NCI-H460 (cell line): ENCODE data around the gene LRRK1. TPM values are rescaled to one million over a fixed set of nuclear protein-coding genes. Genes with fewer than 3 reads are reported as not detected.

Experiments
- DNase-seq: peaks from one replicate; pipeline ENCODE4 v3.0.0-alpha.2; 2016; ENCODE audit warnings: low read depth; ENCODE audit errors: extremely low read depth
- total RNA-seq: library from RNA; depleted of rRNA; stranded (reverse); fragments of >200 nt; shearing (Covaris generic); gene quantifications from 2 replicates; pipeline ENCODE4 v1.2.3, GENCODE V29; 2014

Gene LRRK1
- total RNA-seq, 1 experiment from 2014 or later: 1.3 TPM

DNA sequence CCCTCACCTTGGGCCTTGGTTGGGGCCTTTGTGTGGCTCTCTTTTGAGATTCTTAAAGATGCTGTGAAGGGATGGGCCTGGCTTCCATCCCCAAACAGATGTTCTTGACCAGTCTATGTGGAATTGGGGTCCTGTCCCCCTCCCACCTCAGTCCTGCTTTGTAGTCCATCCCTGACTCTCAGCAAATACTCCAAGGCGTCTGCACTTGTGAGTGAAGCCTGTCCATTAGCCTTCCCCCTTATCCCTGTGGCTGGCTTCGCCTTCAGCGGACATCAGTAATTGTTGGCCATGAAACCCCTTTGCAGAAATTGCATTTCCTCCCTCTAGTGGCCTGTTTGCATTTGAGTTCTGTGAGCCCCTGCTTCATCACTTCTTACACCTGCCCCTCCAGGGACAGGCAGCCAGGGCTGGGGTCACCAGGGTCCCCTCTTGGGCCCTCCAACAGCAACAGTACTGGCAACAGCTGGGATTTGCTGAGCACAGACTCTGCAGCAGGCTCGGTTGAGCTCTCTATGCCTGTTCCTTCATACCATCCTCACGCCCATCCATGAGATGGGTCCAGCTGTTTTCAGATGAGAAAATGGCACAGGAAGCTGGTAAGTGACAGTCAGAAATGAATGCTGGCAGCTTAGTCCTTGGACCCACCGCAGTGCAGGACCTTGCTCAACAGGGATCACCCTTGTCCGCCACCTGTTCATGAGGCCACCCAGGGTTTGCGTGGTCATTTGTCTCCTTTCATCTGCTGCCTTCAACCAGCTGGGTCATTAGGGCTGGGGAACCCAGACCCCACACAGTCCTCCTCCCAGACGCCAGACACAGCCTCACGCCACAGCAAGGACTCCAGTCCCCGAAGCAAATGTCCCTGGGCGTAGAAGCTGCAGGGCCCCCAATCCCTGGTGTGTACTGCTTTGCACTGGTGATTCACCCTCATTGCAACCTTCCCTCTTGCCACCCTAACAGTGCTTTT, 8.9 kb upstream of the LRRK1 start:
- DNase-seq: no peak

DNA sequence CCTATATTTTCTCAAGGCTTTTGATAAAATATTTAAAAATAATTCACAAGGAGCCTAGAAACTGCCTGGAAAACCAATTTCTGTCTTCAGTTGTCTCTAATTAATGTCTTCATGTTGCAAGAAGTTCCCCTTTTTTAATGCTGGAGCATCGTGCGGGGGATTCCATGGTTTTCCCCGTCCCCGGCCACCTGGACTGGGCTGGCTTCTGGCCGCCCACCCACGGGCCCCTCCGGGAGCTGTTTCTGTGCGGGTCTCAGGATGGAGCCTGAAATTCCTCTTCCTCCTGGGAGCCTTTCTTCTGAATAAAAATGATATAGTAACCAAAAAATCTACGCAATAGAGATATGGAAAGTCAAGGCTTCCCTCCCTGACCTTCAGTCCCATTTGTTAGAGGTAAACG, 8.1 kb upstream of the LRRK1 start:
- DNase-seq: no peak

DNA sequence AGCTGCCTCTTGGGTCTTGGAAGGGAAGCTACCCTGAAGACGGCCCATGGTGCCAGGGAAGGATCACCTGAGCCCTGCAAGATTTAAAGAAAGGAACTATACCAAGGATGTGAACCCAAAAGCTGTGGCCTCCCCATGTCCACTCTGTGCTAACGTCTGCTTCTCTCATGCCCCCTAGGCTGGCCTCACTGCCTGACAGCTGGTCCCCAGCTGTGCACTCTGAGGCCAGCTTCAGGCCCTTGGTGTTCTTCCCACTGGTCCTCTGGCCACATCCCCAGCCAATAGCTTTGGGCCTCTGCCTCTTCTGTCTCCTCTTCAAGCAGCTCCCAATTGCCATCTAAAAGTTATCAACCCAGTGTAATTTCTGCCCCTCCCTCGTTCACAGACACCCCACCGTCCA, 5.2 kb upstream of the LRRK1 start:
- DNase-seq: no peak

DNA sequence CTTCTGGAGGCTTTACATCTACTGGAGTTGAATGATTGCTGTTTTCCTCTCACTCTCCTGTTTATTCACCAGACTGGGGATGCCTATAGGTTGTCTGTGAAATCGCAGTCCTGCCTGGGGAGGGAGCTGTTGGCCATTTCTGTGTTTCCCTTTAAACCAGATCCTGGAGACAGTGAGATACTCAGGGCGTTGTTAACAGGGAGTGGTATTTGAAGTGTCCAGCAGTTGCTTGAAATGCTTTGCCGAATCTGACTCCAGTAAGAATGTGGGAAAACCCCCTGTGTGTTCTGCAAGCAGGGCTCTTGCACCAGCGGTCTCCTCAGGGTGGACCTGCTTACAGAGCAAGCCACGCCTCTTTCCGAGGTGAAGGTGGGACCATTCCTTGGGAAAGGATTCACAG, 4.3 kb upstream of the LRRK1 start:
- DNase-seq: no peak

DNA sequence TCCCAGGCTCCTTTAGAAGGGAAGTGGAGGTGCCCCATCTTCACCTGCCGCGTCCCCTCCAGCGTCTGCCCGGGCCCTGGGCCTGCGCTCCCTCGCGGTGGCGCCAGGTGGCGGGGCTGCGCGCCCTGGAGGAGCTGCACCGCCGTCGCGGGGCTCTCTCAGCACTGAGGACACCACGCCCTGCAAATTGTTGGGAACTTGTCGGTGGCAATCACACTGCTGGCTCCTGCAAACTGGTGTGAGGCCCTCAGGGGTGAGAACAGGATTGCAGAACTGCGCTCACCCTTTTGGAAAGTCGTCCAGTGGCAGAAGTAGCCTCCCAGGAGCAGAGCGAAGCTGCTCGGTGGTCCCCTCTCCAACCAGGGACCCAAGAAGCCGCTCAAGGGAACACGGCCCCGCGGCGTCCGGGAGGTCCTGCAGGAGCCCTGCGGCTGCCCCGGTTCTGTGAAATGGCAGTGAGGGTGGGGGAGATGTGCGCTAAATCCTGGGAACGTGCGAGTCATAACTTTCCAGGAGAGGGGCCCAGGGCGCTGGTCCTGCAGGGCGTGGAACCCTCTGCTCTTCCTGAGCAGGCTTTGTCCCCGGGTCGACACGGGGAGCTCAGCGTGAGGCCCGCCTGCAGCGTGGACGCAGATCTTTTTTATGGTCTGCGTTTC, 995 bp upstream of the LRRK1 start:
- peak; percentile 53 for DNase-seq

DNA sequence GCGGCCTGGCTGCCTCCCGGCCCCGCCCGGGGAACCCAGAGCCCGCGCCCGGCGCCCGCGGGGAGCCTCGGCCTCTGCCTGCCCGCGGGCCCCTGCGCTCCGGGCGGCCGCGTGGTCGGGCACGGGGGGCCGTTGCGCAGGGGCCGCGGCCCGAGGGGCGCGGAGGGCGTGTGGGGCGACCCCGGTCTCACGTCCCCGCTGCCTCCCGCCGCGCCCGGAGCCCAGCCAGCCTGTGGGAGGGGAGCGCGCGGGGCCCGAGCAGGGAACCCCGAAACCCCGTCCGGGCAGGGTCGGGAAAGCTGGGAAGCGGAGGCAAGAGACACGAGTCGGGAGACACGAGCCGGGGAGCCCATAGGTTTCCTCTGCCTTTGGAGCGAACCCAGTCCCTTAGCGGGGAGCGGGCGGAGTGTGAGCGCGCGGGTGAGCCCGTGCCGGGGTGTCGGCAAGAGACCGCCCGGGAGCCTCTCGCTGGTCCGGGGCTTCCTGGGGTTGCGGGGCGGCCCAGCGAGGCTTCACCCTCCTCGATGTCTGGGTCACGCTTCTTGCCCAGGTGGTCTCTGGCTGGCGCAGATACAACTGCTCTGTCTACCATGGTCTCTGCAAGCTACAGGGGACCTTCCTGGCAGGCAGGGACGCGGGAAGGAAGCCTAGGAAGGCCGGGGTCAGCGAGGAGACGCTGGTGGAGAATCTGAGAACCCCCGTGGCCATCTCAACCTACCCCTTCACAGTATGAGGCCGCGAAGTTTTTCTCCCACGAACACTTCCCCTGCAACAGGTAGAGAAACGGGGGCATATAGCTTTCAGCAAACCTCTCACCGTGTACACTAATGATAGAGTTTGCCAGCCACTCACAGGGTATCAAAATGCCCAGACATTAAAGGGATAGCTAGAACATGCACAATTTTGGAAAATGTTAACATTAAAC, 586 bp downstream of the LRRK1 start:
- no peak for DNase-seq

DNA sequence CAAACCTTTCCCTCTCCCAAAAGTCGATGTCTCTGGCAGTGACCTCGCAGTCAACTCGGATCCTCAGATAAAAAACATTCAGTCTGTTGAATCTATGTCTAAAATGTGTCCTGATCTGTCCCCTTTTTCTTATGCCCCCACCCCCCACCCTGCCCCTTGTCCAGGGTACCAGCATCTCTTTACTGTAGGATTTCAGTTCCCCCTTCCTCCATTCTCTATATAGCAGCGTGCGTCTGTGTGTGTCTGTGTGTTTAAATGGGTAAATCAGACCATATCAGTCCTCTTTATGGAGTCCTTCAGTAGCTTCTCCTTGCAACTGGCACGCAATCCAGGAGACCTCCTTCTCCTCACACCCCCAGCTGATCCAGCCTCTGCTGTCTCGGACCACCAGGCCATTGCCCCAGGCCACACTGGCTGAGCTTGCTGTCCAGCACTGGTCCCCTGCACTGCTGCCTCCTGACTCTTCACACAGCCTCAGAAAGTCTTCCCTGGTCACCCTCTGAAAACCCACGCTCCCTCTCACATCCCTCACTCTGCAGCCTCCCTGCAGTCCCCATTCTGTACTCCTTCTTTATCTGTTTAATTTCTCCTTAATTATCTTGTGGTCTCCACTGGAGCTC, 1.5 kb downstream of the LRRK1 start:
- DNase-seq: no peak

DNA sequence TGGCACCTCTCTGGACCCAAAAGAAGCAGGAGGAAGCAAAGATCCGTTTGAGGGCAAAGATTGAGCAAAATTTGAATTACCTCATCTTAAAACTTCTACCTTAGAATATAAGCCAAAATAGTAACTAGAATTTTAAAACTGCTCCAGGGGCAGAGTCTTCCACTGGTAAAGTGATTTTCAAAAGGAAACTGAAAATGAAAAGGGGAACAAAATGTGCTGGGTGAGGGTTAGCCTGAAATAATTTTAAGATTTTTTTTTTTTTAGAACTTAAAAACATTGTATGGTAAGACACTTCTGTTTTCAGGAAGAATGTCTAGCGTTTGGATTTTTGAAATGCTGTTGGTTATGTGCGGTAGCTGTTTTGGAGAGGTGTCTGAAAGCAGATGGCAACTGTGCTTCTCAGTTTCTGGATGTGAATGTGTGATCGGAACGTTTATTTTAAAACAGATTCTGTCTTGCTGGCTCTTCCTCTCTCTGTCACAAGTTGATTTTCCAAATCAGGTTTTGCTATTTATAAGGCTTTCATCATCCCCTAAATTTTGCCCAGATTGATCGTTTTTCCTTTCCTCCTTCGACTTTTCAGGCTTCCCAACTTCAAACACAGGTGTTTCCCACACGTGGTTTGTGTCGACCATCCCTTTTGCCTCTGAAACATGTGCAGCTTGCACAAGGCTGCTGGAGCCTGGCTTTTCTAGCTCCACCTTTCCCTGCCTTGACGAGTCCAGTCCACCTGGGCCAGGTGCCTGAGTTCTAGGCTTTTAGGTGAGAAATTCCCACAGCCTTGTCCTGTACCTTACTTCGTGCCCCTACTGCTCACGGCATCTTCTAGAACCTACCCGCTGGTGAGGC, 3.3 kb downstream of the LRRK1 start:
- DNase-seq: no peak

DNA sequence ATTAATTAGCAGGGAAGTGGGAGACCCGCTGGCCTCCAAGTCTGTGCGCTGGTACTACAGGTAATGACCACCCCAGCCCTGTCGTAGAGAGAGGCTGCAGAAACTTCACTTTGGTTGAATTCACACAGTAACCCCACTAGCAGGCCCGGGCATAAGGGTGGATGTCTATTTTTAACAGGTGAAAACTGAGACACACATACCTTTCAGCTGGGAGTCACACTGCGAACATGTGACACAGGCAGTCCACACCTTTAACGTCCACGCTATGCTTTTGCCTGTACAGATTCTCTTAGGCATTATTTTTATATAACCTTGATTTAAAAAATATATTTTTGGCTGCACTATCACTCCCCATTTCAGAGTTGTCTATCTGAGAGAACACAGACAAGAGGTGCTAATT, 3.9 kb downstream of the LRRK1 start:
- no peak for DNase-seq

DNA sequence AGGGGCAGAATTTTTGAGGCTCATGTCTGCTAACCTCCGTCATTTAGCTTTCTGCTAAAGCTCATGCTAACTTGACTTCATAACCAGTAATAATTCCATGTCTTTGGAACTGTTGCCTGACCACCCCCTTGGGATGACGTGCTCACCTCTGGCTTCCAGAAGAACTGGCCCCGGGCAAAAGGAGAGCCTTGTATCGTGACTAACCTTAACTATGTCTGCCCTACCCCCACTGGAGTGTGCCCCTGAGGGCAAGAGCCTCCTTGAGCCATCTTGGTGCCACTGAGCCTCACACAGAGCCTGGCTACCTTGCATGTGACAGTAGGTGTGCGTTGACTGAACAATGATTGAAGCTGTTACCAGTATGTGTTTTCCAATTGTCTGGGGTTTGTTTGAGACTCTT, 4.7 kb downstream of the LRRK1 start:
- no peak for DNase-seq

DNA sequence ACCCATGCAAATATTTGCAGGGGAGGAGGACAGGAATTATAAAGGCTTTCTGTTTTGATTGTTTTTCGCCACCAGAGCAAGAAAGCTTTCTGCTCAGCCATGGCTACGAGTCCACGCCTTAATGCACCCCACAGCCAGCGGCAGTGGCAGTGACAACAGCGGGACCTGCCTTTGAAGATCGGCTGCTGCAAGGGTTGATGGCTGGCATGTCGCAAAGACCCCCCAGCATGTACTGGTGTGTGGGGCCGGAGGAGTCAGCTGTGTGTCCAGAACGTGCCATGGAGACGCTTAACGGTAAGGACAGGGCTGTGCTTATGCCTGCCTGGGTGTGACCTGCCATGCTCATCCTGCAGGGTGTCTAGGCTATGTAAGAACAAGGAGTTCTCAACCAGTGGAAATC, 5.3 kb downstream of the LRRK1 start:
- DNase-seq: no peak

DNA sequence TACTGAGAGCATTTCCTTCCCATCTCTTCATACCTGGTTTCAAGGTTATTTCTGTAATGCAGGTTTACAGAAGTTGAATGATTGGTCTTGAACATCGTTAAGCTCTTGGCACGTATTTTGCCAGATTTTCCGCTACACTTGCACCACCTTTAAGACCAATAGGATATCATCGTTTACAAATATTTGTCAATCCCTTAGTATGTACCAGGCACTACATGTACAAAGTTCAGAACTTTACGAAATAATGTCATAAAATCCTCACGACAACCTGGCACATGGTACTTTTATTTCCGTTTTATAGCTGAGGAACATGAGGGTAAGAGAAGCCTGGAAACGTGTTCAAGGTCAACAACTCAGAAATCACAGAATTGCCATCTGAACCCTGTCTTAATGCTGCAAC, 6.3 kb downstream of the LRRK1 start:
- DNase-seq: no peak

DNA sequence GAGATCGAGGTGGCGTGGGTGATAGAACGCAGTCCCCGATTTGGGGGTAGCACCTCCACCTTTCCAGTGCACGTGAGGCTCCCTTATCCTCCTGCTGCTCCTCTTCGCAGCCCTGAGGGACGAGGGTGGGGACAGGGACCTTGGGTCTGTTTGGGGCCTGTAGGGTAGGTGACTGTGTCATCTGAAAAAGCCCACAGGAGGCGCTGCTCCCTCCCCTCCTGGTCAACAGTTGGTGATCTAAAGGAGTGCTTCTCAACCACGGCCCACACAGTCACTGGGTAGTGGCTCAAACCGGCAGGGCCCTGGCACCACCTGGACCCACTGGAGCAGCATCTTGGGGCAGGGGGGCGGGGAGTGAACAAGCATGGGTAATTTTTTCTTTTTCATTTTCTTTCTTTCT, 7.1 kb downstream of the LRRK1 start:
- DNase-seq: no peak

DNA sequence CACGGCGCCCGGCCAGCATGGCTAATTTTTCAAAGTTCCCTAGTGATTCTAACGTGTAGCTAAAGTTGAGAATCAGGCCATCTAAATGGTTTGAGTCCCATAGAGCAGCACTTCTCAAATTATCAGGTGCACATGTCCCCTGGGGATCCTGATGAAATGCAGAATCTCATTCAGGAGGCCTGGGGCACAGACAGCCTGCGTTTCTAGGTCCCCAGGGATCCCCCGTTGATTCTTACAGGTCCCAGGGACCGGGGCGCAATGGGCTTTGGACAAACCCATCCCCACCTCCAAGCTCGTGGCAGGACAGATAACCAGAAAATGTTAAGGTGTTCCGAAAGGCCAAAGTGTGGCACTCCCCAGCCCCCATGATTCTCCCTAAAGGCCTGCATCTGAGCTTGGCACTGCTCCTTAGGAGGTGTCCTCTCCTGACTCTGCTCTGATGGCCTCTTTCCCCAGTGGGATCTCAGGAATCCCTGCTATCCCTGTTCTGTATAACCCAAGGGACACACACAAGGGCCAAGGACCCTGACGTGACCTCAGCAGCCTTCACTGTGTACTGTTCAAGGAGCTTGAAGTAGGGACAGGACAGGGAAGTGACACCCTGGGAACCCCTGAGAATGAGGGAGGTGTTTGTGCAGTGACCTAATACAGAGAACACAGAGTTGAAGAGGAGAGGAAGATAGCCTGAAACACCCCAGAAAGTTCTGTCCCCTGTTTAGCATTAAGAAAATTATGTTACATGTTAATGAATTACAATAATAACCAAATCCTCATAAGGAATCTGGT, 8.0 kb downstream of the LRRK1 start:
- no peak for DNase-seq

DNA sequence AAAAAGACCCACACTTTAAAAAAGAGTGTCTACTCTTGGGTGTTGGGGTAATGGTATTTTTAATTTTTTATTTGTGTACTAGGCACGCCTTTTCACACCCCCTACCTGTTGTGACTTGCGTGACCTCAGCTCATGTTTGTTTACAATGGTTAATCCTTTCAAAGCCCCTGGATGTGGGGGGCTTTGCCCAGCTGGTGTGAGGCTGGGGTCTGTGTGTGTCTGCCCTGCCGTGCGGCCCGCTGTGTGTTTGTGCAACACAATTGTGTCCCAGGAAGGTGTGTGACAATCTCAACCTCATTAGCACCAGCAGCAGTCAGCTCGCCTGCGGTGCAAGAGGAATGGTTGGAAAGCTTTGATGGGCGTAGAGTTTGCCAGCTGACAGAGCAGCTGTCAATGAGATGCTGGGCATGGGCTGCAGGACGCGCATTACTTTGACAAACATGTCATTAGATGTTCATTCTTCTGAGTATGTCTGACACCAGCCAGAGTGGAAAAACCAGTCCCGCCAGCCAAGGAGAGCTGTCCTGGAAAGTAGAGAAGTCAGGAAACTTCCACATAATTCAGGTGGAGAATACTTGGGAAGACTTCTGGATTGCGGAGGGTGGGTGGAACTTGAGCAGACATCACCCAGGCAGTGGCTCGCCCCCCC, 9.6 kb downstream of the LRRK1 start:
- no peak for DNase-seq

DNA sequence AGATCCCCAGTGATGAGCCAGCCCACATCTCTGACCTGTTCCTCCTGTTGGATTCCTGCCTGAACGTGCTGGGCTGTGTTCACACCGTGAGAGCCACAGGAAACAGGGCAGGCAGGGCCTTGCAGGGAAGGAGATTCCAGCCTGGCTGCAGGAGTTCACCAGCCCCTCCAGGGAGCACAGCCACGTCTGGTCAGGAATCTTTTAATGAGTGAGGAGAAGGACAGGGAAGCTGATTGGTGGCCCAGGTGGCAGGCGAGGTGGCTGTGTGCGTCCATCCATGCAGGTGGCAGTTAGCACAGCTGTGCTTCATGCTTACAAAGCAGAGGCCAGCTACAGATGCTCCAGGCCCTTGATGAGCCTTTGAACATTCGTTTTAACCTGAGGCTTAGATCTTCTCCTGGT, 10.5 kb downstream of the LRRK1 start:
- DNase-seq: no peak

DNA sequence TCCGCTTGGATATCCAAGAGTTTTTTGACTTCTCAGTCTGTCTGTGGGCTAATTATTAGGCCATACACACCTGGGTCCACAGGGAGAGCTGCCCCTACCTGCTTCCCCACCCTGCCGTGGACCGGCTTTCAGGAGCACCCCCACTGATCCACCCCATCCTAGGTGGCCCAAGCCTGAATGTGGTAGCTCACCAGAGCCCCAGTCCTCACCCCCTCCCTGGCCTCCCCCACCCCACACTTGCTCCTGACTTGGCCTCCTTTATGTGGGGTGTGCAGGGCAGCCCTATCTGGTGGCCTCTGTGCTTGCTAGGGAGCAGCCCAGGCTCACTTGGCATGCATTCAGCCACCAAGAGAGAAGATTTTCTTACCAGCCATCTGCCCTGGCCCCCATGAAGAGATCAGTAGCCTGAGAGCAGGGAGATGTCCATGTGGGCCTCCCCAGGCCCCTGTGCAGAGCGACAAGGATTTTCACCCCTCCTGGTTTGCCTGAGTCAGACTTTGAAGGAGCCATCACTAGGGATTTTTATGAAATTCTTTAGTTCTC, 11.2 kb downstream of the LRRK1 start:
- no peak for DNase-seq
